ENCODE results near the gene KLF9. TPM values are rescaled to one million over a fixed set of nuclear protein-coding genes. Genes with fewer than 3 reads are reported as not detected.
"Not testable (repeated sequence)": the region's sequence is repeated elsewhere in the genome, so short reads cannot be mapped to it uniquely, and the experiment has no call there.

The KLF9 gene
- polyA plus RNA-seq, 3 donors, result 23.1 to 115 (median 48.5) TPM

- no peak overlapping the region for H3K27ac ChIP-seq (ENCODE audit: low read depth, low read length)
Observed at GRCh38 chr9:70409800-70410199, 4.7 kb downstream of the KLF9 start.

GRCh38 chr9:70409280-70409679 lies 5.2 kb downstream of the KLF9 start:
- 84 to 87% (median 85%) methylated on average over 3 of the region's 3 CpGs for WGBS, 3 donors
- H3K27ac ChIP-seq (ENCODE audit: low read depth, low read length), result no peak overlapping the region

More at GRCh38 chr9:70409800-70410199, 4.7 kb downstream of the KLF9 start:
- 25 to 40% (median 32%) methylated on average over 2 of the region's 2 CpGs for WGBS, 3 donors

GRCh38 chr9:70408393-70409040 lies 5.9 kb downstream of the KLF9 start:
- 91 to 96% (median 94%) methylated on average over 5 of the region's 5 CpGs for WGBS, 3 donors
- H3K27ac ChIP-seq (ENCODE audit: low read depth, low read length), result no peak overlapping the region

DNA sequence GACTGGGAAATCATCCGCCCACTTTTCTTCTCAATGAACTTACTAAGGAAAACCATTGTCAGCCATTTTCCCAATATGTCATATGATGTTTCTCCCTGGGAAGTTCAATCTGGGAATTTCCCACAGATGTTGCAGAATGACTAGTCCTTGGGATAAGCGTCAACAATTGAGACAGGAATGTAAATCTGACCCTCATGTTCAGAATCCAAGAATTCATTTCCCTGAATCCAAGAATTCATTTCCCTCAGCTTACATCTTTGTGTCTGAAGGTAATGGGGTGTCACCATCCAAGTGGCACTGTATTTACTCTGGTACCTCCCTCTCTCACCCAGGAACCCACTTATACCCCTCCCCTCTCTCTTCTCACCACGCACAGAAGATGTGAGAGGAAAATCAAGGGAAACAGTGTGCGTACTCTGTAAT lies 7.4 kb downstream of the KLF9 start:
- 50 to 70% (median 66%) methylated on average over 4 of the region's 4 CpGs for WGBS, 3 donors
- no peak overlapping the region for H3K27ac ChIP-seq (ENCODE audit: low read depth, low read length)

DNA sequence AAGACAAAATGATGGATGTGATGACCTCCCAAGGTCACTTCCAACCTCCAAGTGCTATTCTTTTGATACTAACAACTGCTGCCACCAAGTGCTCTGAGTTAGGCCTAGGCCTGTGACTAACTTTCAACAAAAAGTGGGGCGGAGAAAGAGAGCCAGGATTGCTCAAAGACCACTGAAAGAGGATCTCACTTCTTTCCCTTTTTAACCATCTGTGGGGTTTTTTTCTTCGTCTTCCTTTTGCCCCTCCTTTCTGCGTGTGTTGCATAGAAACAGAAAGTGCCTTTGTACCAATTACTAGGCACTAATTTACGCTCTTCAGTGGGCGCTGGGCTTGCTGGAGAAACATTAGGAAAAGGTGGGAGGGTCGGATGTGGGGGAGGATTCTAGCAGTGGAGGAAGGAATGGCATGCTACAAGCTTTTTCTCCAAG lies 8.0 kb downstream of the KLF9 start:
- 17 to 79% (median 28%) methylated on average over 6 of the region's 6 CpGs for WGBS, 3 donors
- no peak overlapping the region for H3K27ac ChIP-seq (ENCODE audit: low read depth, low read length)

- WGBS, 3 donors, result 50 to 76% (median 75%) methylated on average over 3 of the region's 3 CpGs
- no peak overlapping the region for H3K27ac ChIP-seq (ENCODE audit: low read depth, low read length)
Observed at GRCh38 chr9:70405808-70406433, 8.5 kb downstream of the KLF9 start.

GRCh38 chr9:70404261-70404660 lies 10.2 kb downstream of the KLF9 start:
- no peak overlapping the region for H3K27ac ChIP-seq (ENCODE audit: low read depth, low read length)
- 68 to 86% (median 84%) methylated on average over 2 of the region's 2 CpGs for WGBS, 3 donors

DNA sequence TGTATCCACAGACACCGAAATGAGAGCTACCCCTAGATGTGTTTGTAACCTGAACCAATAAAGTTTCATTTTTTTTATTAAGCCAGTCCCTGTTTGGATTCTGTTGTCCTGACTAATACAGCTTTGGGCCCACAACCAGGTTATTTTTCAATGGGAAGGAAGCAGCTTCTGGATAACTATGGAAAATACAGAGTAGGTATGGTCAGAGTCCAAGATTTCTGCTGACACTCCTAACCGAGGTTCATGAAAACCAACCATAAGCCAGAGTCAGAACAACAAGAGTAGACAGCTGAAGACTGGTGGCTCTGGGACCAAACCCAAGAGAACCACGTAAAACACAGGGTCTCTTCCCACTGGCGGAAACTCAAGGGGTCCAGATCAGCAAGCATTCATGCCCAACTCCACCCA lies 10.8 kb downstream of the KLF9 start:
- 54 to 66% (median 61%) methylated on average over 4 of the region's 4 CpGs for WGBS, 3 donors
- H3K27ac ChIP-seq (ENCODE audit: low read depth, low read length), result no peak overlapping the region

DNA sequence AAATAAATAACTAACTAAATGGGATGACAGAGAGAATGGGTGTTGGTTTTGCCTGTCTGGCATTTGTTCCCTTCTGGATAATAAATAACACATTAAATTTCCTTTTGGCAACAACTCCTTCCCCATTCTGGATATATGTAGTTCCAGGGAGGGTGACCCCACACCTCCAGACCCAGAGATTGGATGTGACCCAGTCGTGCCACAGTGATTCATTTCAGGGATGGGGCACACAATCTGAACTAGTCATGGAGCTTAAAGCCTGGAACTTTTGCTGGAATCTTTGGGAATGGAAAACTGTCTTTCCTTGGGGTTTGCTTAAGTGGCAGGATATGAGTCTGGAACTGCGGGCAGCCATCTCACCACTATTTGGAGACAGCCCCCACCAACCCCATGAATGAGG lies 11.3 kb downstream of the KLF9 start:
- WGBS, 3 donors, result 65 to 71% (median 66%) methylated on average over 2 of the region's 2 CpGs

DNA sequence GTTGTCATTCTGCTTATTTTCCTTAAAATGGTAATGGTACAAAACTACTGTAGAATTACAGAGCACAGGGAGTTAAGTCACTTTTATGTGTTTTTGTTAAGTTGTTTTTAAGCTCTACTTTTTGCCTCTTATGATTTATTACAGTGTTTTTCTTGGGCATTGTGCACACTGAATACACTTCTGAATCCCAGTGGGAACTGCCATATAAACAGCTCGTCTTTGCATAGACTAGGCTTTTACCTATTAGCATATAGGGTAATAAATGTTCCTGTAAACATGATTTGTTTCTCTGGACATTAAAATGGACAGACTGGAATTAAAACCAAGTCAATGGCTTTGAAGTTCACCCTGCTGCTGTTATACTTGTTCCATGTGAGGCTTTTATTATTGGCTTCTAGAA lies 12.2 kb downstream of the KLF9 start:
- WGBS, 3 donors, result 57 to 69% (median 60%) methylated on average over 1 of the region's 1 CpG
- no peak overlapping the region for H3K27ac ChIP-seq (ENCODE audit: low read depth, low read length)

More for the DNA sequence above, 11.3 kb downstream of the KLF9 start:
- H3K27ac ChIP-seq (ENCODE audit: low read depth, low read length), result no peak overlapping the region

DNA sequence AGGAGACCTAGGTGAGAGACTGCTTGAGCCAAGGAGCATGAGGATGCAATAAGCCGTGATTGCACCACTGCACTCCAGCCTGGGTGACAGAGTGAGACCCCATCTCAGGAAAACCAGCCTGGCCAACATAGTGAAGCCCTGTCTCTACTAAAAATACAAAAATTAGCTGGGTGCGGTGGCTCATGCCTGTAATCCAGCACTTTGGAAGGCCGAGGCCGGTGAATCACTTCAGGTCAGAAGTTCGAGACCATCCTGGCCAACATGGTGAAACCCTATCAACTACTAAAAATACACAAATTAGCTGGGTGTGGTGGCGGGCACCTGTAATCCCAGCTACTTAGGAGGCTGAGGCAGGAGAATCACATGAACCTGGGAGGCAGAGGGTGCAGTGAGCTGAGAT lies 13.2 kb downstream of the KLF9 start:
- WGBS, 3 donors, result 89 to 98% (median 96%) methylated on average over 6 of the region's 6 CpGs
- H3K27ac ChIP-seq (ENCODE audit: low read depth, low read length), result not testable (repeated sequence)

- H3K27ac ChIP-seq (ENCODE audit: low read depth, low read length), result no peak overlapping the region
Observed at GRCh38 chr9:70400107-70400892, 14.2 kb downstream of the KLF9 start.

GRCh38 chr9:70399141-70399540 lies 15.3 kb downstream of the KLF9 start:
- H3K27ac ChIP-seq (ENCODE audit: low read depth, low read length), result no peak overlapping the region

More at GRCh38 chr9:70400107-70400892, 14.2 kb downstream of the KLF9 start:
- WGBS, 3 donors, result 72 to 86% (median 82%) methylated on average over 5 of the region's 5 CpGs

- H3K27ac ChIP-seq (ENCODE audit: low read depth, low read length), result no peak overlapping the region
- WGBS, 3 donors, result 14 to 36% (median 28%) methylated on average over 4 of the region's 4 CpGs
Observed at GRCh38 chr9:70398145-70398556, 16.3 kb downstream of the KLF9 start.

DNA sequence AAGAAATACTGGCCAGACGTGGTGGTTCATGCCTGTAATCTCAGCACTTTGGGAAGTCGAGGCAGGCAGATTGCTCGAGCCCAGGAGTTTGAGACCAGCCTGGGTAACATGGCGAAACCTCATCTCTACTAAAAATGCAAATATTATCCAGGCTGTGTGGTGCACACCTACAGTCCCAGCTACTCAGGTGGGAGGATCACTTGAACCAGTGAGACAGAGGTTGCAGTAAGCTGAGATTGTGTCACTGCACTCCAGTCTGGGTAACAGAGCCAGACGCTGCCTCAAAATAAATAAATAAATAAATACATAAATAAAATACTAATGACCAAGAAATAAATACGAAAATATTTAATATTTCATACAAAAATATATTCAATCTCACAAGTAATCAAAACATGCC lies 18.8 kb downstream of the KLF9 start:
- WGBS, 3 donors, result 83 to 89% (median 83%) methylated on average over 6 of the region's 6 CpGs
- no peak overlapping the region for H3K27ac ChIP-seq (ENCODE audit: low read depth, low read length)

- WGBS, 3 donors, result 75 to 87% (median 77%) methylated on average over 3 of the region's 3 CpGs
- no peak overlapping the region for H3K27ac ChIP-seq (ENCODE audit: low read depth, low read length)
Observed at GRCh38 chr9:70392850-70393249, 21.6 kb downstream of the KLF9 start.

DNA sequence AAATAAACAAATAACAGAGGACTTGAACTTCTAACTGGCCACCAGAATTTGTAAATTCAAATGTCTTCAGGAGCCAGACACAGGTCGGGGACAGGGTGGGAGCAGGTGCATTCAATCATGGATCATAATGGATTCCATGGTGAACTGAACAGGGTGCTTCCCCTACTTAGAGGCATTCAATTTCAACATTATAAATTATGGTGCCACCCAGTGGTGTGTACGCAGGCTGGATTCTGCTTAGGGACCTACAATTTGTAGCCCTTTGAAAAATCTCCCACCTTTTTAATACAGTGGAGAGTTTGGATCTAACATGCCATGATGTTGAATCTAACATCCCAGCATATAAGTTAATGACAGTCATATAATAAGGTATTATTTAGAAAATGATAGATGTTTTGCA lies 22.3 kb downstream of the KLF9 start:
- no peak overlapping the region for H3K27ac ChIP-seq (ENCODE audit: low read depth, low read length)
- WGBS, 3 donors, result 73 to 78% (median 75%) methylated on average over 2 of the region's 2 CpGs

DNA sequence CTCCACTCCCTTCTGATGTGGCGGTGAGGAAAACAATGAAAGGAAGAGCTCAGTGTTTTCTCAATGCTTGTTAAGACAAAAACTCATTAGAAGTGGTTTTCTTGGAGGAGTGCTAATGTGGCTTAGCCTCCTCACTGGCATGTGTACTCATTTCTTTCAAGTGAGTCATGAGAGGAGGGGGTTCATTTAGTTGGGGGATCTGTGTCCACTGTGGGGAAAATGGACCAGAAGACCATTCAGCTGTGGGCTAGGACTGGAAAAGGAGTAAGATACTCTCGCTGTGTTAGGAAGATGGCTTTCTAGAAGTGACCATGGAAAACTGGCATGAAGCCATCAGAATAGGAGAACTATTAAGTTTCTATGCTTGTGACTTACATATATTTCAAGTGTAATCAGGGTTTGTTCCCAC lies 23.5 kb downstream of the KLF9 start:
- 71 to 88% (median 72%) methylated on average over 2 of the region's 2 CpGs for WGBS, 3 donors
- no peak overlapping the region for H3K27ac ChIP-seq (ENCODE audit: low read depth, low read length)

DNA sequence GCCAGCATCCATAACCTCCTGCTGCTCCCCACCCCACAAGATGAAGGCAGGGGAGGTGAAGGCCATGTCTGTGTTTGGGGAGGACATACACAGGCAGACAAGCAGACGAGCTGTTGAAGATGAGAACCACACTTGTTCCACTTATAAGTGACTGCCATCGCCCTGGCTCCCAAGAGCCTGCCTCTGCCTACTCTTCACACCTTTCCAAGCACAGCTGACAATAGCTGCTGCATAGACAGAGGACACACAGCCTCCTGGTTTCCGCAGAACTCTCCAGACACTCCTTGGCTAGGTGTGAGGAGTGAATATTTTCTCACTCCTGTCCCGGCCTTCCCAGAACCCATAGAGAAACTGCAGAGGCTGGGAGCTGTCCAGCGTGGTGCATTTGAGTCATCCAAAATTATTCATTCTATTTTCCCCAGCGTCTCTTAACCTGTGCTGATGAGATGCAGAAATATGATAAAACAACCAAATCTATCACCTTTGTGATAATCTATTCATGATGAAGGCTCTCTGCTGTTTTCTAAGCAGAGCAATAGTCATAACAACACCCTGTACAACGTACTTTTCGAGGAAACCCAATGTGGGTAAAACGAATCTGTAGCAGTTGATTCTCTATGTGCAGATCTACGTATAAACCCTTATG lies 24.7 kb downstream of the KLF9 start:
- 59 to 66% (median 59%) methylated on average over 10 of the region's 10 CpGs for WGBS, 3 donors
- no peak overlapping the region for H3K27ac ChIP-seq (ENCODE audit: low read depth, low read length)
